Measurements from ENCODE around the gene CCDC177. TPM values are rescaled to one million over a fixed set of nuclear protein-coding genes. Genes with fewer than 3 reads are reported as not detected.

CCDC177 gene
- polyA plus RNA-seq, 2 of the 4 experiments (the other 2 are of a cell fraction): not detected

DNA sequence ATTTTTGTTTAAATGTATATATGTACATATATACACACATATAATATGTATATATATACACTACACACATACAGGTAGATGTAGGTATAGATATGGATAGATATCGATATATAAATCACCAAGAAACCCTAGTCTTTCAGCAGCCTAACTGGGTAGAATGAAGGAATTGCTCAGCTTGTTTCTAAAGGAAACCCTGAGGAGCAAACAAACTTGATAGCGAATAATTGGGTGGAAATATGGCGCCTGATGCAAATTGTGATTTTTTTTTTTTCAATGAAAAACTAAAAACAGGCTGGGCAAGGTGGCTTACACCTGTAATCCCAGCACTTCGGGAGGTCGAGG is 254 bp upstream of the CCDC177 start:
- TF ChIP-seq, protein P1, sequence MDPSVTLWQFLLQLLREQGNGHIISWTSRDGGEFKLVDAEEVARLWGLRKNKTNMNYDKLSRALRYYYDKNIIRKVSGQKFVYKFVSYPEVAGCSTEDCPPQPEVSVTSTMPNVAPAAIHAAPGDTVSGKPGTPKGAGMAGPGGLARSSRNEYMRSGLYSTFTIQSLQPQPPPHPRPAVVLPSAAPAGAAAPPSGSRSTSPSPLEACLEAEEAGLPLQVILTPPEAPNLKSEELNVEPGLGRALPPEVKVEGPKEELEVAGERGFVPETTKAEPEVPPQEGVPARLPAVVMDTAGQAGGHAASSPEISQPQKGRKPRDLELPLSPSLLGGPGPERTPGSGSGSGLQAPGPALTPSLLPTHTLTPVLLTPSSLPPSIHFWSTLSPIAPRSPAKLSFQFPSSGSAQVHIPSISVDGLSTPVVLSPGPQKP (IDR thresholded peaks at IDR 0.05; ENCODE audit: low read depth, low read length): no peak
- TF ChIP-seq EHMT2 (IDR thresholded peaks at IDR 0.05; ENCODE audit: low read depth) (no peak), NPAS2 (CRISPR knock-in tag; IDR thresholded peaks at IDR 0.05; ENCODE audit: borderline replicate concordance) (no peak), CBX8 (IDR thresholded peaks at IDR 0.05) (no peak), GATA3 (IDR thresholded peaks at IDR 0.05; ENCODE audit: borderline replicate concordance) (no peak), FOSB (CRISPR knock-in tag; IDR thresholded peaks at IDR 0.05) (no peak), HEYL (CRISPR knock-in tag; IDR thresholded peaks at IDR 0.05) (no peak)
- TF ChIP-seq, protein P2, sequence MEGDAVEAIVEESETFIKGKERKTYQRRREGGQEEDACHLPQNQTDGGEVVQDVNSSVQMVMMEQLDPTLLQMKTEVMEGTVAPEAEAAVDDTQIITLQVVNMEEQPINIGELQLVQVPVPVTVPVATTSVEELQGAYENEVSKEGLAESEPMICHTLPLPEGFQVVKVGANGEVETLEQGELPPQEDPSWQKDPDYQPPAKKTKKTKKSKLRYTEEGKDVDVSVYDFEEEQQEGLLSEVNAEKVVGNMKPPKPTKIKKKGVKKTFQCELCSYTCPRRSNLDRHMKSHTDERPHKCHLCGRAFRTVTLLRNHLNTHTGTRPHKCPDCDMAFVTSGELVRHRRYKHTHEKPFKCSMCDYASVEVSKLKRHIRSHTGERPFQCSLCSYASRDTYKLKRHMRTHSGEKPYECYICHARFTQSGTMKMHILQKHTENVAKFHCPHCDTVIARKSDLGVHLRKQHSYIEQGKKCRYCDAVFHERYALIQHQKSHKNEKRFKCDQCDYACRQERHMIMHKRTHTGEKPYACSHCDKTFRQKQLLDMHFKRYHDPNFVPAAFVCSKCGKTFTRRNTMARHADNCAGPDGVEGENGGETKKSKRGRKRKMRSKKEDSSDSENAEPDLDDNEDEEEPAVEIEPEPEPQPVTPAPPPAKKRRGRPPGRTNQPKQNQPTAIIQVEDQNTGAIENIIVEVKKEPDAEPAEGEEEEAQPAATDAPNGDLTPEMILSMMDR (IDR thresholded peaks at IDR 0.05): no peak; the same call in 2 of the 3 replicates
- TF ChIP-seq, protein P3, sequence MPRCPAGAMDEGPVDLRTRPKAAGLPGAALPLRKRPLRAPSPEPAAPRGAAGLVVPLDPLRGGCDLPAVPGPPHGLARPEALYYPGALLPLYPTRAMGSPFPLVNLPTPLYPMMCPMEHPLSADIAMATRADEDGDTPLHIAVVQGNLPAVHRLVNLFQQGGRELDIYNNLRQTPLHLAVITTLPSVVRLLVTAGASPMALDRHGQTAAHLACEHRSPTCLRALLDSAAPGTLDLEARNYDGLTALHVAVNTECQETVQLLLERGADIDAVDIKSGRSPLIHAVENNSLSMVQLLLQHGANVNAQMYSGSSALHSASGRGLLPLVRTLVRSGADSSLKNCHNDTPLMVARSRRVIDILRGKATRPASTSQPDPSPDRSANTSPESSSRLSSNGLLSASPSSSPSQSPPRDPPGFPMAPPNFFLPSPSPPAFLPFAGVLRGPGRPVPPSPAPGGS (IDR thresholded peaks at IDR 0.05): no peak
- DNase-seq (ENCODE audit: low read depth in 1 of 2, low spot score in 1 of 2): no peak
- Histone ChIP-seq H3K27ac (no peak overlapping the region), H3K9me3 (no peaks in the 10 kb centered on the region), H3K4me2 (peak overlapping the region; percentile 81), H3K4me3 (no peak overlapping the region), H3K4me1 (peaks cover 30% of the 10 kb centered on the region; the same call in 2 of the 3 replicates)
- ATAC-seq: no peak
- WGBS (ENCODE audit: missing lambda C conversion rate): 8% methylated on average over 5 of the region's 5 CpGs
- FAIRE-seq: no peak
- ChIA-PET POLR2A (interaction anchor here (0.6 to 0.7 kb wide), 3 partner anchors 39 to 82 kb away, joined by 3 read pairs; no protein-coding TSS in a partner anchor), CTCF (interaction anchor here (0.6 to 8.4 kb wide), 28 partner anchors 10 to 1129 kb away, joined by 3 to 169 read pairs (median 4); no protein-coding TSS in a partner anchor)

DNA sequence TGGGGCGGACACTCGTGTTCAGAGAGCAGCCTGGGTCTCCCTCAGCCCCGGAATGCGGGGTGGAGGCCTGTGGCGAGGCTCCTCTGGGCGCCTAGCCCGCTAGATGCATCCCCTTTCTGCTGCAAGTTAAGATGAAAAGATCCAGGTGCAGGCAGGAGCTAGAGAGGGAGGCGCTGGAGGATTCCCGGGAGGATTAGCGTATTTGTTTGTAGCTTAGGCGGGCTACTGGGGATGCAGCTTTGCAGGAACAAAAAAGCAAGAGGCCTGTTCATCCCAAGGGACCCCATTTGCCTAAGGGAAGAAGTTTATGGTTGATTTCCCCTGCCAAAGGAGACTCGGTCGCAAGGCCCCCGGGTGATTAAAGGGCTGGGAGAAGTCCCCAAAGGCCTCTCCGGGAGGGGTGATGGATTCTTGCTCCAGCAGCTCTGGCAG is 824 bp downstream of the CCDC177 start:
- CTCF ChIA-PET: interaction anchor here (0.7 to 8.4 kb wide), 22 partner anchors 11 to 332 kb away, joined by 3 to 169 read pairs (median 6); no protein-coding TSS in a partner anchor
- DNase-seq (ENCODE audit: low read depth in 1 of 2, low spot score in 1 of 2) (no peak), FAIRE-seq (no peak), ATAC-seq (peak in 1 of 2 experiments; percentile 16; a peak in 3 of 6 replicates)
- no peak overlapping the region for H3K27ac ChIP-seq
- peaks cover 25% of the 10 kb centered on the region; the same call in 2 of the 3 replicates for H3K4me1 ChIP-seq
- POLR2A ChIA-PET: no interaction called here
- 25% methylated on average over 15 of the region's 15 CpGs for WGBS (ENCODE audit: missing lambda C conversion rate)
- H3K4me3 ChIP-seq: peak overlapping the region; percentile 30; the same call in 2 of the 3 replicates
- no peaks in the 10 kb centered on the region for H3K9me3 ChIP-seq
- H3K4me2 ChIP-seq: peak overlapping the region; percentile 81
- TF ChIP-seq KDM1A (IDR thresholded peaks at IDR 0.05; ENCODE audit: low read depth): no peak
- TF ChIP-seq, protein P4, sequence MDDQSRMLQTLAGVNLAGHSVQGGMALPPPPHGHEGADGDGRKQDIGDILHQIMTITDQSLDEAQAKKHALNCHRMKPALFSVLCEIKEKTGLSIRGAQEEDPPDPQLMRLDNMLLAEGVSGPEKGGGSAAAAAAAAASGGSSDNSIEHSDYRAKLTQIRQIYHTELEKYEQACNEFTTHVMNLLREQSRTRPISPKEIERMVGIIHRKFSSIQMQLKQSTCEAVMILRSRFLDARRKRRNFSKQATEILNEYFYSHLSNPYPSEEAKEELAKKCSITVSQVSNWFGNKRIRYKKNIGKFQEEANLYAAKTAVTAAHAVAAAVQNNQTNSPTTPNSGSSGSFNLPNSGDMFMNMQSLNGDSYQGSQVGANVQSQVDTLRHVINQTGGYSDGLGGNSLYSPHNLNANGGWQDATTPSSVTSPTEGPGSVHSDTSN (IDR thresholded peaks at IDR 0.05): no peak
- TF ChIP-seq POLR2AphosphoS2 (conservative IDR thresholded peaks at IDR 0.05; ENCODE audit: low read length): no peak
- no peak for TF ChIP-seq MAZ (IDR thresholded peaks at IDR 0.05; ENCODE audit: borderline replicate concordance, low read depth, low read length)
- no peak for TF ChIP-seq POLR2A (IDR thresholded peaks at IDR 0.05; ENCODE audit: low read length)
- TF ChIP-seq SREBF2 (IDR thresholded peaks at IDR 0.05): no peak
- no peak for TF ChIP-seq RFX5 (IDR thresholded peaks at IDR 0.05)
- TF ChIP-seq NPAS2 (CRISPR knock-in tag; IDR thresholded peaks at IDR 0.05; ENCODE audit: borderline replicate concordance): no peak
- TF ChIP-seq NFE2L2 (conservative IDR thresholded peaks at IDR 0.05; ENCODE audit: low read length): no peak
- no peak for TF ChIP-seq ZSCAN20 (CRISPR knock-in tag; IDR thresholded peaks at IDR 0.05)
- no peak for TF ChIP-seq JUN (IDR thresholded peaks at IDR 0.05)
- TF ChIP-seq, protein P5, sequence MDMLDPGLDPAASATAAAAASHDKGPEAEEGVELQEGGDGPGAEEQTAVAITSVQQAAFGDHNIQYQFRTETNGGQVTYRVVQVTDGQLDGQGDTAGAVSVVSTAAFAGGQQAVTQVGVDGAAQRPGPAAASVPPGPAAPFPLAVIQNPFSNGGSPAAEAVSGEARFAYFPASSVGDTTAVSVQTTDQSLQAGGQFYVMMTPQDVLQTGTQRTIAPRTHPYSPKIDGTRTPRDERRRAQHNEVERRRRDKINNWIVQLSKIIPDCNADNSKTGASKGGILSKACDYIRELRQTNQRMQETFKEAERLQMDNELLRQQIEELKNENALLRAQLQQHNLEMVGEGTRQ (IDR thresholded peaks at IDR 0.05): no peak
- TF ChIP-seq, protein P1 (IDR thresholded peaks at IDR 0.05; ENCODE audit: low read depth, low read length): no peak
- no peak for TF ChIP-seq RARB (CRISPR knock-in tag; IDR thresholded peaks at IDR 0.05)
- TF ChIP-seq HDAC2 (IDR thresholded peaks at IDR 0.05): no peak
- TF ChIP-seq HOXA7 (CRISPR knock-in tag; IDR thresholded peaks at IDR 0.05): no peak
- no peak for TF ChIP-seq PHF8 (IDR thresholded peaks at IDR 0.05; ENCODE audit: borderline replicate concordance, low read depth)
